ENCODE data around the gene TEAD1.

Gene TEAD1

DNA sequence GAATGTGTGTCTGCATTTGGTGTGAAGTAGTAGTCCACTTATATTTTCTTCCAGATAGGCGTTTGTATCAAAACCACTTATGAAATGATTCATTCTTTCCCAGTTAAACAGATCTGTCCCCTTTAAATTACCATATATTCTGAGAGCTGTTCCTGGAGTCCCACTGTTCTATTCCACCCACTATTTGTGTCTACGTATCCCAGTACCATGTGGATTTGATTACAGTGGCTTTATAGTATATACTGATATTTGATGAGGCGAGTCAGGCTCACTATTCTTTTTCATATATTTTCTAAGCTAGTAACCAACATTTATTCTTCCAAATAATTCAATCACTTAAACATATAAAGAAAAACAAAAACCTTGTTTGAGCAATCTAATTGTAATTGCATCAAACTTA is 253.0 kb downstream of the TEAD1 start:
- no peak overlapping the region for H3K27ac ChIP-seq (ENCODE audit: low read depth, low read length)
- no peak overlapping the region for H3K9ac ChIP-seq (ENCODE audit: low read length)
- H3K36me3 ChIP-seq (ENCODE audit: insufficient read depth, low read length), result peaks cover 30% of the 10 kb centered on the region
- no peak overlapping the region for H3K4me3 ChIP-seq (ENCODE audit: low read depth in 1 of 2, low read length in 2 of 2)
- no peaks in the 10 kb centered on the region for H3K9me3 ChIP-seq (ENCODE audit: low read length)
- no peaks in the 10 kb centered on the region for H3K4me1 ChIP-seq (ENCODE audit: insufficient read depth, low read length)
- H3K27me3 ChIP-seq (ENCODE audit: control insufficient read depth in 1 of 2, insufficient read depth in 2 of 2, low read length in 2 of 2), result no peaks in the 10 kb centered on the region

- Histone ChIP-seq H3K27ac (ENCODE audit: low read depth, low read length) (no peak overlapping the region), H3K27me3 (ENCODE audit: control insufficient read depth in 1 of 2, insufficient read depth in 2 of 2, low read length in 2 of 2) (no peaks in the 10 kb centered on the region), H3K9ac (ENCODE audit: low read length) (no peak overlapping the region), H3K36me3 (ENCODE audit: insufficient read depth, low read length) (peaks cover 30% of the 10 kb centered on the region), H3K9me3 (ENCODE audit: low read length) (no peaks in the 10 kb centered on the region), H3K4me1 (ENCODE audit: insufficient read depth, low read length) (no peaks in the 10 kb centered on the region), H3K4me3 (ENCODE audit: low read depth in 1 of 2, low read length in 2 of 2) (no peak overlapping the region)
Observed at GRCh38 chr11:12927886-12928285, 253.7 kb downstream of the TEAD1 start.

DNA sequence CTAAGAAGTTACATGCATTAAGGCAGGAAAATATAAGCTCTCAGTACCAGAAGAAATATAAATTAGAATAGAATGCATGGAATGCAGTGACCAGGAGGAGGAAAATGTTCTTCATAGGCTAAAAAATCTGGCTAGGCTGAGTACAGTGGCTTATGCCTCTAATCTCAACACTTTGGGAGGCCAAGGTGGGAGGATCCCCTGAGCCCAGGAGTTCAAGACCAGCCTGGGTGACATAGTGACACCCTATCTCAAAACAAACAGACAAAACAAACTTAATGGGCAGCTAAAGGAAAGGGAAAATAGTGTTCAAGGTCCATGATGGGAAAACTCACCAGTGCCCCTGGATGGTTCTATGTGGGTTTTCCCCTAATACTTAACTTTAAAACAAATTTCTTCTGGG is 256.6 kb downstream of the TEAD1 start:
- H3K36me3 ChIP-seq (ENCODE audit: insufficient read depth, low read length), result peaks cover 16% of the 10 kb centered on the region
- no peak overlapping the region for H3K27ac ChIP-seq (ENCODE audit: low read depth, low read length)
- no peak overlapping the region for H3K9ac ChIP-seq (ENCODE audit: low read length)
- H3K27me3 ChIP-seq (ENCODE audit: control insufficient read depth in 1 of 2, insufficient read depth in 2 of 2, low read length in 2 of 2), result no peaks in the 10 kb centered on the region
- no peaks in the 10 kb centered on the region for H3K9me3 ChIP-seq (ENCODE audit: low read length)
- no peak overlapping the region for H3K4me3 ChIP-seq (ENCODE audit: low read depth in 1 of 2, low read length in 2 of 2)
- H3K4me1 ChIP-seq (ENCODE audit: insufficient read depth, low read length), result no peaks in the 10 kb centered on the region

- H3K4me1 ChIP-seq (ENCODE audit: insufficient read depth, low read length), result no peaks in the 10 kb centered on the region
- peaks cover 10% of the 10 kb centered on the region for H3K36me3 ChIP-seq (ENCODE audit: insufficient read depth, low read length)
- H3K9me3 ChIP-seq (ENCODE audit: low read length), result no peaks in the 10 kb centered on the region
- no peaks in the 10 kb centered on the region for H3K27me3 ChIP-seq (ENCODE audit: control insufficient read depth in 1 of 2, insufficient read depth in 2 of 2, low read length in 2 of 2)
- H3K4me3 ChIP-seq (ENCODE audit: low read depth in 1 of 2, low read length in 2 of 2), result no peak overlapping the region
- no peak overlapping the region for H3K9ac ChIP-seq (ENCODE audit: low read length)
- H3K27ac ChIP-seq (ENCODE audit: low read depth, low read length), result no peak overlapping the region
Observed at GRCh38 chr11:12932485-12932884, 258.3 kb downstream of the TEAD1 start.

- H3K36me3 ChIP-seq (ENCODE audit: insufficient read depth, low read length), result peaks cover 34% of the 10 kb centered on the region
- H3K4me1 ChIP-seq (ENCODE audit: insufficient read depth, low read length), result no peaks in the 10 kb centered on the region
- no peaks in the 10 kb centered on the region for H3K27me3 ChIP-seq (ENCODE audit: control insufficient read depth in 1 of 2, insufficient read depth in 2 of 2, low read length in 2 of 2)
- no peak overlapping the region for H3K27ac ChIP-seq (ENCODE audit: low read depth, low read length)
- no peak overlapping the region for H3K4me3 ChIP-seq (ENCODE audit: low read depth in 1 of 2, low read length in 2 of 2)
- no peak overlapping the region for H3K9ac ChIP-seq (ENCODE audit: low read length)
- no peaks in the 10 kb centered on the region for H3K9me3 ChIP-seq (ENCODE audit: low read length)
Observed at GRCh38 chr11:12936200-12936599, 262.0 kb downstream of the TEAD1 start.

DNA sequence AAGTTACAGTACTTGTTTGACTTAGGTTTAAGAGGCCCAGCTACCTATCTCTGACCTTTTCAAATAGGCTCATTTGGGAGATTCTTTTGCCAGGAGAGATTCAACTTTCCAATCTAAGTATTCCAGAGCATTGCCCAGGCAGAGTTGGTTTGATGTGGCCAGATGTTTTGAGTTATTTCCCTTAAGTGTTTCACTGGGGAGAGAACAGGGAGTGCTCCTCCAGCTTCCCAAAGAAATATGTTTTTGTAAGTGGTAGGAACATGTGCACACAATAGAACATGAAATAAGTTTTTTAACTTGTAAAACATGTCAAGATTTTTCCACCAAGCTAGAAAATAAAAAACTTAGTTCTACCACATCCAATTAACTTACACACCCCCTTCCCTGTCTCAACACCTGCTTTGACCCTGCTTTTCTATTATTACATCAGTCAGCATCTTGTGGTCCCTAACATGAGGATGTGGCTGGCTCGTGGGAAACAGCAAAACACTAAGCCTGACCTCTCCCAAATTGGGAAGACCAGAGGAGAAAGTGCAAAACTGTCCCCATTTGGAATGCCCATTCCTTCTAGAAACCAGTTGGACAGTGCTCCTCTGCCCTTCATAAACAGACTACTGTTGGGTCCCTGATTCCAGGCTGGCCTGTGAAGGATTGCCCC is 264.5 kb downstream of the TEAD1 start:
- no peak overlapping the region for H3K9ac ChIP-seq (ENCODE audit: low read length)
- H3K36me3 ChIP-seq (ENCODE audit: insufficient read depth, low read length), result peaks cover 38% of the 10 kb centered on the region
- no peak overlapping the region for H3K4me3 ChIP-seq (ENCODE audit: low read depth in 1 of 2, low read length in 2 of 2)
- no peaks in the 10 kb centered on the region for H3K27me3 ChIP-seq (ENCODE audit: control insufficient read depth in 1 of 2, insufficient read depth in 2 of 2, low read length in 2 of 2)
- no peaks in the 10 kb centered on the region for H3K9me3 ChIP-seq (ENCODE audit: low read length)
- H3K4me1 ChIP-seq (ENCODE audit: insufficient read depth, low read length), result no peaks in the 10 kb centered on the region
- H3K27ac ChIP-seq (ENCODE audit: low read depth, low read length), result no peak overlapping the region

- H3K9me3 ChIP-seq (ENCODE audit: low read length), result no peaks in the 10 kb centered on the region
- no peak overlapping the region for H3K27ac ChIP-seq (ENCODE audit: low read depth, low read length)
- no peak overlapping the region for H3K9ac ChIP-seq (ENCODE audit: low read length)
- H3K4me1 ChIP-seq (ENCODE audit: insufficient read depth, low read length), result no peaks in the 10 kb centered on the region
- H3K36me3 ChIP-seq (ENCODE audit: insufficient read depth, low read length), result peaks cover 35% of the 10 kb centered on the region
- no peaks in the 10 kb centered on the region for H3K27me3 ChIP-seq (ENCODE audit: control insufficient read depth in 1 of 2, insufficient read depth in 2 of 2, low read length in 2 of 2)
- no peak overlapping the region for H3K4me3 ChIP-seq (ENCODE audit: low read depth in 1 of 2, low read length in 2 of 2)
Observed at GRCh38 chr11:12941671-12942070, 267.4 kb downstream of the TEAD1 start.

- H3K9ac ChIP-seq (ENCODE audit: low read length), result no peak overlapping the region
Observed at GRCh38 chr11:12942157-12942556, 267.9 kb downstream of the TEAD1 start.

DNA sequence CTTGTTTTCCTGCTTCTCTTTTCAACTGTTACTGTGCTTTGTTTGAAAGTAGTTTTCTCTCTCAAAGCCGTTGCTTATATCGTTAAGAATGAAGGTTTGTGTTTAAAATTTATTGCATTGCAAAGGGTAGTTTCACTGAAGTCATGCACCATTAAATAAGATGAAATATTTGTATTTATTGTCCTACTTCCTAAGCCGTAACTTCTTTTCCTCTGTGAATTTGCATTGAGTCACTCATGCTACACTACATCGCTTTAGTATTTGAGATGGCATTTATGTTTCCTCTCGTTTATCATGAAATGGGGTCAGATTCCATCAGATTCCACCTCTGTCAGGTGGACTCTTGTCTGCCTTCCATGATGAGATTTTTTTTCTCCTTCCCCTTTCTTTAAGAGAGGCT is 269.1 kb downstream of the TEAD1 start:
- Histone ChIP-seq H3K36me3 (ENCODE audit: insufficient read depth, low read length) (peaks cover 31% of the 10 kb centered on the region), H3K27me3 (ENCODE audit: control insufficient read depth in 1 of 2, insufficient read depth in 2 of 2, low read length in 2 of 2) (no peaks in the 10 kb centered on the region), H3K4me3 (ENCODE audit: low read depth in 1 of 2, low read length in 2 of 2) (no peak overlapping the region), H3K9me3 (ENCODE audit: low read length) (no peaks in the 10 kb centered on the region), H3K9ac (ENCODE audit: low read length) (no peak overlapping the region), H3K27ac (ENCODE audit: low read depth, low read length) (no peak overlapping the region), H3K4me1 (ENCODE audit: insufficient read depth, low read length) (no peaks in the 10 kb centered on the region)

More at GRCh38 chr11:12942157-12942556, 267.9 kb downstream of the TEAD1 start:
- Histone ChIP-seq H3K27ac (ENCODE audit: low read depth, low read length) (no peak overlapping the region), H3K27me3 (ENCODE audit: control insufficient read depth in 1 of 2, insufficient read depth in 2 of 2, low read length in 2 of 2) (no peaks in the 10 kb centered on the region), H3K9me3 (ENCODE audit: low read length) (no peaks in the 10 kb centered on the region), H3K4me3 (ENCODE audit: low read depth in 1 of 2, low read length in 2 of 2) (no peak overlapping the region), H3K4me1 (ENCODE audit: insufficient read depth, low read length) (no peaks in the 10 kb centered on the region), H3K36me3 (ENCODE audit: insufficient read depth, low read length) (peaks cover 34% of the 10 kb centered on the region)

DNA sequence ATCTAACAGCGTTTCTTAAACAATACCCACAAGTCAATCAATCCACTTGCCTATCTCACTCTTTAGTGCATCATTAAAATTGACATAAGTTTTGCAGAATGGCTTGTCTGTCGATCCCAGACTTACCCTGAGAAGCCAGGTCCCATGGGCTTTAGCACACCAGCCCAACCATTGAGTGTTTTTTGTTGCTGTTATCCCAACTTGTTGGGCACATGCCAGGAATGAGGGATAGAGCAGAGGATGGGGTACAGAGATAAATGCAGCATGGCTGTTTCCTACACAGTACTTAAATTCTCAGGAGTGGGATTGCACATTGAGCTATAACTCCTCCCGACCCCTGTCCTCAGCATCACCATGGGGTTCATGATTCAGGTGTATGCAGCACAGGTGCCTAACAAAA is 270.7 kb downstream of the TEAD1 start:
- H3K4me1 ChIP-seq (ENCODE audit: insufficient read depth, low read length), result no peaks in the 10 kb centered on the region
- H3K27me3 ChIP-seq (ENCODE audit: control insufficient read depth in 1 of 2, insufficient read depth in 2 of 2, low read length in 2 of 2), result no peaks in the 10 kb centered on the region
- peaks cover 16% of the 10 kb centered on the region for H3K36me3 ChIP-seq (ENCODE audit: insufficient read depth, low read length)
- H3K27ac ChIP-seq (ENCODE audit: low read depth, low read length), result no peak overlapping the region
- H3K4me3 ChIP-seq (ENCODE audit: low read depth in 1 of 2, low read length in 2 of 2), result no peak overlapping the region
- H3K9ac ChIP-seq (ENCODE audit: low read length), result no peak overlapping the region
- no peaks in the 10 kb centered on the region for H3K9me3 ChIP-seq (ENCODE audit: low read length)

DNA sequence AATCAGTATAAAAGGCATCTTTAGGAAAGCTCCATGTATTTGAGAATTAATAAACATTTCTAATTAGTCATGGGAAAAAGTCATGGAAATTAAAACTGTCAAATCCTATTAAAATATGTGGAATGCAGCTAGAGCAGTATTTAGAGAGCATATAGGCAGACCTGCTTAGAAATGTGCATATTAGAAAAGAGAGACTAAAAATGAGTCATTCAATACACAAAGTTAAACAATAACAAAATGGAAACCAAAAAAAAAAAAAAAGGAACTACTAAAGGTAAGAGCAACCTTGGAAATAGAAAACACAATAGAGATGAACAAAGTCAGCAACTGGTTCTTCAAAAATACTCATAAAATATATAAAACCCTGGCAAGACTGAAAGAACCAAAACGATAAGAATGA is 275.2 kb downstream of the TEAD1 start:
- Histone ChIP-seq H3K9me3 (ENCODE audit: low read length) (no peaks in the 10 kb centered on the region), H3K27ac (ENCODE audit: low read depth, low read length) (no peak overlapping the region), H3K9ac (ENCODE audit: low read length) (no peak overlapping the region), H3K27me3 (ENCODE audit: control insufficient read depth in 1 of 2, insufficient read depth in 2 of 2, low read length in 2 of 2) (no peaks in the 10 kb centered on the region), H3K4me3 (ENCODE audit: low read depth in 1 of 2, low read length in 2 of 2) (no peak overlapping the region), H3K36me3 (ENCODE audit: insufficient read depth, low read length) (no peaks in the 10 kb centered on the region), H3K4me1 (ENCODE audit: insufficient read depth, low read length) (no peaks in the 10 kb centered on the region)

DNA sequence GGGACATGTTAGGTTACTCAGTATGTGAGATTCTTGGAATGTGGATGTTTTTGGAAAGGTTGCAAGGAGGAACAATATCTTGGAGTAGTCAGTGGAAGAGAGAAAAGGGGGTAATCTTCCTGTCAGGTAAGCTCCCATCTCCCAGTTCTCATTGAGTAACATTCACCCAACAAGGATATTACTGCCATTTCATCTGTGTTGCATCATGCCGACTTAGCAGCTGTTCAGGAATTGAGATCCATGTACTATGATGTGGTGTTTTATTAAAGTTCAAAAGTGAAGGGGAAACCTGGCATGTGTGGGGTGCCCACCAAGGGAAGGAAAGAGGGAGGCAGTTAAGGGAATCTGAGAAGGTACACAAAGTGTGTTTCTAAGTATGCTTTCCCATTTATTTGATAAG is 276.4 kb downstream of the TEAD1 start:
- no peak overlapping the region for H3K4me3 ChIP-seq (ENCODE audit: low read depth in 1 of 2, low read length in 2 of 2)
- H3K36me3 ChIP-seq (ENCODE audit: insufficient read depth, low read length), result no peaks in the 10 kb centered on the region

More for the DNA sequence above, 276.4 kb downstream of the TEAD1 start:
- H3K27ac ChIP-seq (ENCODE audit: low read depth, low read length), result no peak overlapping the region
- no peaks in the 10 kb centered on the region for H3K9me3 ChIP-seq (ENCODE audit: low read length)
- H3K4me1 ChIP-seq (ENCODE audit: insufficient read depth, low read length), result no peaks in the 10 kb centered on the region
- H3K27me3 ChIP-seq (ENCODE audit: control insufficient read depth in 1 of 2, insufficient read depth in 2 of 2, low read length in 2 of 2), result no peaks in the 10 kb centered on the region
- no peak overlapping the region for H3K9ac ChIP-seq (ENCODE audit: low read length)
